NCI-H146 treated with DMSO at 0.1 percent for 48 hours (cell line): Measurements from ENCODE around the gene VMAC.
A peak's percentile ranks its signal among the peaks of the same experiment; 100 is the strongest.

Experiments
- DNase-seq: peaks from one replicate; lab custom pipeline; 2025; ENCODE audit not compliant: unreplicated experiment; lab: John Stamatoyannopoulos, UW

The VMAC gene

DNA sequence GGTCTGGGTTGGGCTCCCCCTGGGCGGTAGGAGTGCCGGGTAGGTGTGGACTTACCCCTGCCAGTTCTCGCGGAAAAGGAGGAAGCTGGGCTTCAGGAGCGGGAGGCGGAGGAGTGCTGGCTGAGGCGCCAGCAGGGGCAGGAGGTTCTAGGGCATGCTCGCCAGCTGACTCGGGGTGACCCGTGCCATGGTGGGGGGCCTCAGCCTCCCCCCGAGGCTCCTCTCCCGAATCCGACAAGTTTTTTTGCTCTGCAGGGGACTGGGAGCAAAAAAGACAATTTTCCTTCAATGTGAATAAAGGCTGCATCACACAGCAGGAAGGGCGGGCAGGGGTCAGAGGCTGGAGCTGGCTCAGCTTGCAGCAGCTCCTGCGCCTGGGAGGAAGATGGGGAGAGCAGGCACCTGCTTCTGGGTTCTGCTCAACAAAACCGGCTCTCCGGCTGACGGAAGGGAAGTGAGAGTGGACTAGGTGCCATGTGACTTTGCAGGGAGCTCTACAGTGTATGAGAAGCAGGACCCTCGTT is 46.7 kb downstream of the VMAC start:
- DNase-seq: no peak

DNA sequence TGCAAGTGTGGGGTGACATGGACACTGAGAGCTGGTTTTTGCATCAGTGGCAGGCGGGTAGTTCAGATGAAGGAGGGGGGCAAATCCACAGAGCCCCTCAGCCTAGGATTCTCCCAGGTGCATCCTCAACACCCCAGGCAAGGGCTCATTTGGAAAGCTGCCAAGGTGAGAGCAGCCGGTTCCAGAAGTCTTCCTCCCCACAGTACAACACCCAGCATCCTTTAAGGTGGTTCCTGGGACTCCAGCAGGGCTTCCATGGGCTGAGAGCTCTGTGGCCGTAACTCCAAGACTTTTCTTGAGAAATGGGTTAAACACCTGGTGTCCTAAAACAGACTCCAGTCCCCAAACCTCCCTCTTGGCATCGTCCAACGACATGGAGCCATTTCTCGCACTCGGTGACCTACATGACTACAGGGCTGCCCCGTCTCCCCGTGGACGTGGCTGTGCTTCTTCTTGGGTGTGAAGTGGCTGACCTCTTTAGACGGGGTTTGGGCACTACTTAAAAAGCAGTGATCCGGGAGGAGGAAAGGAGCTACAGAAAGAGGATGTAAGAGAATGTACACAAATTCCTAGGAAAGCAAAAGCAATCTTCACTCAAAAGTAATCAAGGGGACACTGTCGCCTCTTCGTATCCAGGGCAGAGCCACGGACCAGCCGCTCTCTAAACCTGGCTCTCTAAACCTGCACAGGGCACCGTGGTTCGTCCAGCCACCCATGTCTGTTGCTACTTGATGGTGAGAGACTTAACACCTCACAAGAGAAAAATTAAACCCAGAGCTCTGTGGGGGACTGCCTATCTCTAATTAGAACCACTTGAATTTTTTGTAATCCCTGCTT is 47.7 kb downstream of the VMAC start:
- no peak for DNase-seq

DNA sequence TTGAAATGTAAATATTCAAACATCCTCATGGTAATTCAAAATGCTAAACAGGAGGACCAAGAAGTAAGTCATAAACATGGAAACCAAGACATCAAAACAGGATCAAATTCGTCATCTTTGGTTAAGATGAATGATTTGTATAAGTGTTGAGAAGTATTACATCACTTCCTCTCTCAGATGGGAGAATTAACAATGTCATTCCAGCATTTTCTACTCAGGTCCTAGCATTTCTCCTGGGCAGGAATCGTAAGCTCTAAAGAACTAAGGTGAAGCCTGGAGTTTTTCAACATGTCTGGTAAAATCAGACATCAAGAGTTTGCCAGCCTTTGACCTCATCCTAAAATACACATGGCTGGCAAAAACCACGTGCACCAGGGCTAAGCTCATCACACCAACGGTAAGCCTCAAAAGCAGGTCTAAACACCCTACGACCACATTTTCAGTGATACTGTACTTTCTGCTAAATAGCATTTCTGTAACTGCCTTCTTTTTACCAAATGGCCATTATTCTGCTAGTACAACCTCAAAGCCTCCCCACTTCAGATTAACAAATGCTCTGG is 48.4 kb downstream of the VMAC start:
- DNase-seq: no peak

DNA sequence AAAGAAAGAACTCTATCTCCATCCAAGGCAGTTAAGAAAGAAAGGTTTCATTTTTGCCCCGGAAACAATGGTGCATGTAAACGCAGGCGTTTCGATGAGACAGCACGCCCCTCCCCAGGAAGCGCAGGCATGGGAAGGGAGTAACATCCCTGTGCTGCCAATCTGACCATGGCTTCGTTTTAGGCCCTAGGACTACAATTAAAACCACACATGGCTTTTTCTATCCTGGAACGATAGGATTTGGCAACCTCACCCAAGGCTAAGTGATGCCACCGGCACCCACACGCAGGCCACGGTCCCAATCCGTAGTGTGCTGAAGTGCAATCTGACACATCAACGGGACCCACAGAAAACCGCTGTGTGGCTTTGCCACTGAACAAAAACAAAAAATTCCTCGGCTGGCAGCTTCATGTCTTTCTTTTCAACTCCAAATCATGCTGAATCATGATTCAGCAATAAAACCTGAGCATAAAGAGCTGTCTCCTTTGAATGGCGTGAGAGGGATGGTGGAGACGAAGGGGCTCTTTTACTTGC is 49.1 kb downstream of the VMAC start:
- no peak for DNase-seq

DNA sequence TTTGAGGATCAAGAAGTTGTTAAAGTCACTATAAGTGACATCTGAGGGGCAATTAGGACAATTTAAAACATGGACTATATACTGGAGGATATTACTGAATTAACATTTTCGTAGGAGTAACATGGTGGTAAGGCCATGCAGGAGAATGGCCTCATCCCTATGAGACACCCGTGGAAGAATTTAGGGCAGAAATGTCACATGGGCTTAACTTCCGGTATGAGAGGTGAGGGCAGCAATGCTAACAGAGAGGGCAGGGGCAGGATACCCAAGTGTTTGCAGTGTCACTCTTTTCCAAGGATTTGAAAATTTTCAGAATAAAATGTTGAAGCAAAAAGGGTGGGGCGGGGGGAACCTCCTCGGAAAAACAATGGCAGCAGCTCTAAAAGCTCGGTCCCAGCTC is 49.6 kb downstream of the VMAC start:
- DNase-seq: no peak

DNA sequence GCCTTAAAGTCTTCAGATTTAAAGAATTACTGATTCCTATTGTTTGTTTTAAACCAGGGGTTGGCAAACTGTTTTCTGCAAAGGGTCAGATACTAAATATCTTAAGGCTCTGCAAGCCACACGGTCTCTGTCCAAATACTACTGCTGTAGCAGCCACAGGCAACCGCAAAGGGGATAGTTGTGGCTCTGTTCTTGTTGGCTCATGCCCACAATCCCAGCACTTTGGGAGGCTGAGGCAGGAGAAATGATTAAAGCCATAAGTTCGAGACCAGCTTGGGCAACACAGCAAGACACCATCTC is 50.9 kb downstream of the VMAC start:
- no peak for DNase-seq

DNA sequence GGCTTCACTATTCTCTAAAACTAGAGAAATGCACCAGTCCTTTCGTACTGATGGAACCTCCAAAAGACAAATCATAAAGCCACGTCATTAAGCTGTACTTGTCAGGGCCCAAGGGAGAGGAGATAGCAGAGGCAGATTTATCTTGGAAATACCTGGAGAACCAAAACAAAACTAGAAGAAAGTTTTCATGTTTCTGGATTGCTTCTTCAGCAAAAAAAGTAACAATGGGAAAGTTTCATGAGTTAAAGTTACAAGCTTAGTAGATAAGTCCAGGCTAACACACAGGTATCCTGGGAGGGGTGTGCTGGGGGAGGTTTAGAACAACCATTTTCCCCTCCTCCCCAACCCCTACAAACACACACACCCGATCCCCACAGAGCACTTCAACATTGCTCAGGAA is 51.7 kb downstream of the VMAC start:
- DNase-seq: no peak

DNA sequence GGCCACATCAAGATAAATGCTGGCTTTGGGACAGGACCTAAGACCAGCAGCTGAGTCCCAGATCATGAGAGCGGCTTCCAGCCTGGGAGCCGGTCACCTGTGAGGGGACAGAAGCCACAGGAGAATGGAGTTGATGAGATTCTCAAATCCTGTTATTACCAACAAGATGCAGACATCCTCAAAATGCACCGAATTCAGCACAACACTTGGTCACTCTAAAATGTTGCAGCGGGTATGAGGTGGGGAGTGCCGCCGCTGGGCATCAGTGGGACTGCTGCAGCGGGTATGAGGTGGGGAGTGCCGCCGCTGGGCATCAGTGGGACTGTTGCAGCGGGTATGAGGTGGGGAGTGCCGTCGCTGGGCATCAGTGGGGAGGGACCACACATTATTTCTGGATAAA is 52.1 kb downstream of the VMAC start:
- DNase-seq: no peak

DNA sequence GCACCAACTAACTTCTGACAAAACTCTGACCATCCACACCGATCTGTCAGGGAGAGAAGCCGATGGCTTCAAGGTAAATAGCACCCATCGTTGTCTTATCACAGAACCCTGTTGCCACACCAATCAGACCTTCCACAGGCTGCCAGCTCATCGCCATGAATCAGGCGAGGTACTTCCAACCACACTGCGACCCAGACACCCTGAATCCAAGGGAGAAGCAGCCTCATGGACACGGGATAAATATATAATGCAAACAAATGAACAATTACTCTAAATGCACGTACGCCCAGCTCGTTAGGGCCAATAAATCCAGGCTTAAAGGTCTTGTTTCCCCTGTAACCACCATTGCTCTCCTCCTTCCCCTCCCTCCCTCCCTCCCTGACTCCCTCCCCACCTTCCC is 52.5 kb downstream of the VMAC start:
- DNase-seq: peak; percentile 11

DNA sequence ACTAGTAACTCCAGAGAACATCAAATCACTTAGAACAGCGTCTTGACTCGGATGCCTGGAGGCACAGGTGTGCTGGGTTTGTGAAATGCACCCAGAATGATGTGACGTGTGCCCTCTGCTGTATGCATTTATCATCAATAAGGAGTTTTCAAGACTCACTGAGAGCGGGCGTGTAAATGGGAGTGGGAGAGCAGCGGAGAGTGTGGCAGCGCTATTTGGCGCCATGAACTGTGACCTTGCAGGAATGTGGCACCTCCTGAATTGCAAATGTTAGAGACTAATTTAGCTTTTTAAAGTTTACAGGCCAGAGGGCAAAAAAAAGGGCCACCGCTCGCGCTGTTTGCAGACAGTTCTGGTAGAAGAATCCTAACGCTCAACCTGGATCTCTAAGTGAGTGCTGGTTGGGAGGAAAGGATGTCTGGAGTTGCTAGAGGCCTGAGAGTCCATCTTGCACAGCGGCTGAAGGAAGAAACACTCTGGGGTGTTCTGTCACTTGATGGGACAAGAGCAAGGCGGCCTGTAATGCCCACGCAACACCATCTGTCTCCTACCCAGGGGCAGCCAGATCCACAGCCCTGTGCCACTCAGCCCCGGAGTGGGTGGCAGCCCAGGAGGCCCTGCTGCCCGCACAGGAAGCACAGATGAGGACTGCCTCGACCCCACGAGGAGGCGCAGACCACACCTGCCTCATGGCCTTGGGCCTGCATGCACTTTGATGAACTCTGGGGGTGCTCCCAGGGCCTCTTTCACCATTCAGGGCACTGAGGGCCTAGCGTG is 53.6 kb downstream of the VMAC start:
- DNase-seq: no peak

DNA sequence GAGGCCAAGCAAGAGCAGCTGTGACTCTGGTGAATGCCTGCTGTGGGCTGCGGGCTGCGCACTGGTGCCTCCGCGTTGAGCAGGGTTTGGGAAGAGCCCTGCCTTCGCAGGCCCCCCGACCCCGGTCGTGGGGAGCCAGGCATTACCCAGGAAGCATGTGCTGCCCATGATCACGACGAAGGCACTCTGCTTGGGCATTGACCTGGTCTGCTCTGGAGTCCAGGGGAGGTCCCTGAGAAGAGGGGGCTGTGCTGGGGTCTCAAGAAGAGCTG is 54.1 kb downstream of the VMAC start:
- no peak for DNase-seq

DNA sequence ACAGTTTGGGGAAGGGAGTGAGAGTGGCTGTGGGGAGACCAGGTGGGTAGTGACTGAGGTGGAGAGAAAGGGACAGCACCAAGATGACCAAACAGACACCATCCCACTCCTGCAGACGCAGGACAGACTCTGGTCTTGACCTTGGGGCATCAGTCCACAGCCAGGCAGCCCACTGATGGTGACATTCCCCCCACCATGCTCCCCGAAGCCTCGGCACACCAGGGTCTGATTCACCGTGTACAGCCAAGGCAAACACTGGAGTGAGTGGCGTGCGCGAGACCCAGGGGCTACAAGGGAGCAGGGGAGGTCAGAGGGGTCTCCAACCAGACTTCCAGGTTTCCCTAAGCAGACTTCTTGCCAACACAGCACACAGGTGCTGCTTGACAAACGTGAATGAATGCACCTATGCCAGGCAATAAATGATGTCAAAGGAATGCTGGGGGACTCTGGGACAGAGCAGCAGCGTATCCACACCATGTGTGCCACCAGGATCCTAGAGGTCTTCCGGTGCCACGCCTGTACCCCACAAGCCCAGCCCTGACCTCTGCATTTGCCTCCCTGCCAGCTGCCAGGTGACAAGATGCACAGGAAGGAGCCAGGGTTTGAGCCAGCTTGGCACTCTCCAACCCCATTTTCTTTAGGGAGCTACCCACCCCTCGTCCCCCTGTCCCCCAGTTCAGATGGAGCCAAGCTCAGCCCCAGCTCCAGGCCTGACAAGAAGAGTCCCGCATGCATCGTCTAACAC is 54.8 kb downstream of the VMAC start:
- no peak for DNase-seq
